HEK293 (cell line): ENCODE data around the gene DPH6.

Experiments
- CTCF ChIA-PET: fragments of 350-600 bp; formaldehyde crosslinking; extraction: SDS; loops from one replicate; lab custom pipeline; 2021; ENCODE audit warnings: antibody characterized with exemption; lab: Yijun Ruan, JAX
- POLR2A ChIA-PET: fragments of 300-600 bp; formaldehyde crosslinking; extraction: SDS; loops from one replicate; lab custom pipeline; 2020; ENCODE audit warnings: antibody characterized with exemption, inconsistent platforms; lab: Yijun Ruan, JAX
- H3K27ac ChIP-seq: fragments of 200-500 bp; sonication (Bioruptor generic); 2 replicates; pipeline ENCODE4 v1.5.1; 2014; ENCODE audit warnings: low read depth, low read length, control low read depth, inconsistent platforms; ENCODE audit errors: extremely low read depth
- H3K36me3 ChIP-seq, 2 experiments: fragments of 200-500 bp in 1 of 2; sonication (Bioruptor generic) in 1 of 2; 1 replicate in 1 of 2; 2 replicates in 1 of 2; pipeline ENCODE4 v1.5.1; 2014 to 2017; ENCODE audit warnings: inconsistent platforms in 2 of 2, low read length in 2 of 2; ENCODE audit not compliant: control insufficient read depth in 2 of 2, insufficient read depth in 1 of 2
- H3K4me1 ChIP-seq: fragments of 200-500 bp; sonication (Bioruptor generic); 2 replicates; pipeline ENCODE4 v1.5.1; 2014; ENCODE audit warnings: mild to moderate bottlenecking, low read length, inconsistent platforms; ENCODE audit not compliant: control insufficient read depth, insufficient read depth
- H3K4me3 ChIP-seq: 2 replicates; pipeline ENCODE4 v1.5.1; 2011; ENCODE audit warnings: low read depth, mild to moderate bottlenecking, control low read depth, low read length, moderate library complexity
- H3K9me3 ChIP-seq: fragments of 200-500 bp; sonication (Bioruptor generic); 2 replicates; pipeline ENCODE4 v1.5.1; 2014; ENCODE audit warnings: low read depth, low read length, inconsistent platforms; ENCODE audit not compliant: control insufficient read depth, insufficient read depth
- ATF2 ChIP-seq: fragments of 450-650 bp; formaldehyde crosslinking; IDR thresholded peaks from 2 replicates; pipeline ENCODE4 v1.5.1; 2016; ENCODE audit warnings: missing biosample characterization, missing genetic modification characterization, low read depth
- ELK4 ChIP-seq: IDR thresholded peaks from 2 replicates; pipeline ENCODE4 v1.6.1; 2011; ENCODE audit warnings: mild to moderate bottlenecking, low read depth, low read length, borderline replicate concordance
- PATZ1 ChIP-seq: fragments of 450-650 bp; formaldehyde crosslinking; IDR thresholded peaks from 2 replicates; pipeline ENCODE4 v1.5.1; 2016; ENCODE audit warnings: missing biosample characterization, missing genetic modification characterization
- PRDM10 ChIP-seq: fragments of 450-650 bp; formaldehyde crosslinking; IDR thresholded peaks from 2 replicates; pipeline ENCODE4 v1.5.1; 2016; ENCODE audit warnings: missing biosample characterization, missing genetic modification characterization
- SALL2 ChIP-seq: fragments of 450-650 bp; formaldehyde crosslinking; IDR thresholded peaks from 2 replicates; pipeline ENCODE4 v1.5.0; 2017; ENCODE audit warnings: missing biosample characterization, mild to moderate bottlenecking, missing genetic modification characterization, borderline replicate concordance
- ZBTB17 ChIP-seq: fragments of 450-650 bp; formaldehyde crosslinking; IDR thresholded peaks from 2 replicates; pipeline ENCODE4 v1.5.1; 2016; ENCODE audit warnings: missing biosample characterization, missing genetic modification characterization
- ZBTB49 ChIP-seq: fragments of 450-650 bp; formaldehyde crosslinking; IDR thresholded peaks from 2 replicates; pipeline ENCODE4 v1.5.1; 2016; ENCODE audit warnings: missing biosample characterization, missing genetic modification characterization, low read depth
- ZNF114 ChIP-seq: fragments of 450-650 bp; formaldehyde crosslinking; IDR thresholded peaks from 2 replicates; pipeline ENCODE4 v1.5.0; 2017; ENCODE audit warnings: missing biosample characterization, missing genetic modification characterization
- ZNF169 ChIP-seq: fragments of 450-650 bp; formaldehyde crosslinking; IDR thresholded peaks from 2 replicates; pipeline ENCODE4 v1.5.1; 2016; ENCODE audit warnings: missing biosample characterization, missing genetic modification characterization
- ZNF19 ChIP-seq: fragments of 450-650 bp; formaldehyde crosslinking; IDR thresholded peaks from 2 replicates; pipeline ENCODE4; 2016; ENCODE audit warnings: missing biosample characterization, missing genetic modification characterization, low read depth
- ZNF2 ChIP-seq: fragments of 450-650 bp; formaldehyde crosslinking; IDR thresholded peaks from 2 replicates; pipeline ENCODE4 v1.5.1; 2016; ENCODE audit warnings: missing biosample characterization, missing genetic modification characterization
- ZNF26 ChIP-seq: fragments of 450-650 bp; formaldehyde crosslinking; IDR thresholded peaks from 2 replicates; pipeline ENCODE4 v1.5.1; 2016; ENCODE audit warnings: missing biosample characterization, missing genetic modification characterization
- ZNF280D ChIP-seq: fragments of 450-650 bp; formaldehyde crosslinking; IDR thresholded peaks from 2 replicates; pipeline ENCODE4 v1.5.1; 2016; ENCODE audit warnings: missing biosample characterization, missing genetic modification characterization
- ZNF518A ChIP-seq: fragments of 450-650 bp; formaldehyde crosslinking; conservative IDR thresholded peaks from 2 replicates; pipeline ENCODE4 v1.5.1; 2016; ENCODE audit warnings: low read depth, missing biosample characterization, missing genetic modification characterization

Gene DPH6

GRCh38 chr15:35595656-35596055 is 49.7 kb upstream of the DPH6 start:
- no peak overlapping the region for H3K27ac ChIP-seq
- POLR2A ChIA-PET = no interaction called here
- no peaks in the 10 kb centered on the region for H3K9me3 ChIP-seq
- no peaks in the 10 kb centered on the region for H3K36me3 ChIP-seq
- no peak overlapping the region for H3K4me3 ChIP-seq
- no peaks in the 10 kb centered on the region for H3K4me1 ChIP-seq
- CTCF ChIA-PET = no interaction called here
- TF ChIP-seq ZNF19 = no peak
- TF ChIP-seq ZBTB17 = no peak
- no peak for TF ChIP-seq PATZ1 (tag by site-specific recombination)
- no peak for TF ChIP-seq ZNF26
- no peak for TF ChIP-seq ZBTB49 (tag by site-specific recombination)
- no peak for TF ChIP-seq ZNF518A (tag by site-specific recombination)
- no peak for TF ChIP-seq ATF2 (tag by site-specific recombination)
- TF ChIP-seq SALL2 (tag by site-specific recombination) = no peak
- TF ChIP-seq PRDM10 (tag by site-specific recombination) = no peak
- no peak for TF ChIP-seq ZNF169
- TF ChIP-seq ELK4 = no peak
- TF ChIP-seq ZNF2 (tag by site-specific recombination) = no peak
- no peak for TF ChIP-seq ZNF114 (tag by site-specific recombination)
- no peak for TF ChIP-seq ZNF280D (tag by site-specific recombination)
